Activated gamma-delta T cell treated with Interleukin-2 at 50 U/mL for 16 hours (primary cell): ENCODE data around the gene SRBD1.

Experiments used
- DNase-seq: peaks from one replicate; pipeline ENCODE4 v3.0.0-alpha.2; 2020

Gene SRBD1

GRCh38 chr2:45543257-45543656, 67.8 kb downstream of the SRBD1 start:
- DNase-seq, result no peak

GRCh38 chr2:45542013-45542412, 69.1 kb downstream of the SRBD1 start:
- DNase-seq, result no peak

- DNase-seq, result no peak
Measured at GRCh38 chr2:45541450-45541849, 69.6 kb downstream of the SRBD1 start.

- DNase-seq, result no peak
Measured at GRCh38 chr2:45540942-45541341, 70.1 kb downstream of the SRBD1 start.

DNA sequence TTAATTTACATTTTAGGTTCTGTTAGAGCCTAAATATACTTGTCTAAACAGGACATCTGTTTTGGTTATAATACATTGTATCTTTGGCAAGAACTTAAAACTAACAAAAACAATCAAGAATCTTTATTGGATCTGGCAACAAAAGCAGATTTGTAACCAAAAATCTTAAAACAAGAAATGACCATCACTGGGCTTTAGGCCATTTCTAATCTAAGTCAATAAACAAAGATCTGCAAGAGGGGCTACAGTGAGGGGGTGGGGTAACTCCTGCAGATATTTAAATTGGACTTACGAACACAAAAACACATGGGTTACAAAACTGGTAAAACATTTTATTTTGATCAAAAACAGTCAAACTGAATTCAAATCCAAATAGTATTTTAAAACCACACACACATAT, 77.3 kb downstream of the SRBD1 start:
- no peak for DNase-seq

DNA sequence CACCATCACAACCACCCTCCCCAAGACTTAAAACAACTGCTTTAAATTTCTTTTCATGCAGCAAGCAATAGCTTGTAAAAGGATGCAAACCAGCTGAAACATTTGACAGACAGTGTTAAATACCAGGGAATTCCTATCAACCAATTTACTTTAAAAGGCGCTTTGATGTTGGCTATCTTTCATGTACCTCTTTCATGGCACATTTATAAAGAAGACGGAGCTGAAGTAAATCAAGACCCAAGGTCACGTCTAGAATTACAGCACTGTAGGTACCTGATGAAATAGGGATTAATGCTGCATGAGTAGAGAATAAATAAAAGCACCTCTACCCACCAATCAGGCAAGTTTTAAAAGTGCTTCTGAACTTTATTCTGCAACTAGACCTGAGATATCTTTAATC, 78.9 kb downstream of the SRBD1 start:
- no peak for DNase-seq

DNA sequence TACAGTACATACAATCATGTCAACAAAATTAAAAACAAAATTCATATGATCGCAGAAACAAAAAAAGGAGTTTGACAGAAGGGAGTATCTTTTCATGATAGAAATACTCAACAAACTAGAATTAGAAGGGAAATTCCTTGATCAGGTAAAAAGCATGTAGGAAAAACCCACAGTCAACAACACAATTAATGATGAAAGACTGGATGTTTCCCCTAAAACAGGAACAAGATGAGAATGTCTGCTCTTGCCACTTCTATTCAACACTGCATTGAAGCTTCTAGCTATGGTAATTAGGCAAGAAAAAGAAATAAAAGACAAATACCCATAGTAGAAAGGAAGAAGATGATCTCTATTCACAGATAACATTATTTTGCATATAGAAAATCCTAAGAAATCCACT, 87.1 kb downstream of the SRBD1 start:
- DNase-seq, result no peak

GRCh38 chr2:45518546-45518945, 92.5 kb downstream of the SRBD1 start:
- DNase-seq, result no peak

- DNase-seq, result no peak
Measured at GRCh38 chr2:45510701-45511420, 100.2 kb downstream of the SRBD1 start.

DNA sequence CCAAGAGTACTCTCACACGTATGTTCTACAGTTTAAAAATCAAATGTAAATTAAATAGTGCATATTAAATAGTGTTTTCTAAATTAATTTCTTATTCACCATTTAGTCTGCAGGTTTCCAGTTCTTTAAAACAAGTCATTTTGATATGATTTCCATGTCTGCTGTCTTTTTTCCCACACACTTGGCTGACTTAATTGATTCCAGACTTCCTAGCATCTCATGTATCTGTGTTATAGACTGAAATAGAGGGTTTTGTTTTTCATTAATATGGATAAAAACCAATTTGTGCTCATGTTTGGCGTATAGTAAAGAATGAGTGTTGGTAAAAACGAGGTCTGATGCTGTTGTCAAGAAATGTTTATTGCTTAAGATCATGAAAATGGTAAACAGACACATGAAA, 104.3 kb downstream of the SRBD1 start:
- no peak for DNase-seq

DNA sequence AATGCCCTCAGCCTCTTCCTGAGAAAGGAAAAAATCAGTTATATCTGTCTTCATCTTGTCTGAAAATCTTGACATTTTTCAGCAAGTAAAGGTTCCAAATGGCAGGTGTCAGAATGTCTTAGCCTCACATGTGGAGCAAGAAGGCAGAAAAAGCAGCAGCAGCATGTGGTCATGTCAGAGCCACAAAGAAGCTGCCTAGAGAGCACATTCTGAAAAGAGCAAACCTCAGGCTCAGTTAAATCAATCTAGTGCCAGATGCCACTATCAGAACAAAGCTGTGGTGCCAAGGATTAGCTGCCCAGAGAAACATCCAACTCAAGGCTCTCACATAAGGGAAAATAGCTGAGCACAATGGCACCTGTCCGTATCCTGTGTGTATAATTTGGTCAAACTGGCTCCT, 105.9 kb downstream of the SRBD1 start:
- DNase-seq, result no peak

DNA sequence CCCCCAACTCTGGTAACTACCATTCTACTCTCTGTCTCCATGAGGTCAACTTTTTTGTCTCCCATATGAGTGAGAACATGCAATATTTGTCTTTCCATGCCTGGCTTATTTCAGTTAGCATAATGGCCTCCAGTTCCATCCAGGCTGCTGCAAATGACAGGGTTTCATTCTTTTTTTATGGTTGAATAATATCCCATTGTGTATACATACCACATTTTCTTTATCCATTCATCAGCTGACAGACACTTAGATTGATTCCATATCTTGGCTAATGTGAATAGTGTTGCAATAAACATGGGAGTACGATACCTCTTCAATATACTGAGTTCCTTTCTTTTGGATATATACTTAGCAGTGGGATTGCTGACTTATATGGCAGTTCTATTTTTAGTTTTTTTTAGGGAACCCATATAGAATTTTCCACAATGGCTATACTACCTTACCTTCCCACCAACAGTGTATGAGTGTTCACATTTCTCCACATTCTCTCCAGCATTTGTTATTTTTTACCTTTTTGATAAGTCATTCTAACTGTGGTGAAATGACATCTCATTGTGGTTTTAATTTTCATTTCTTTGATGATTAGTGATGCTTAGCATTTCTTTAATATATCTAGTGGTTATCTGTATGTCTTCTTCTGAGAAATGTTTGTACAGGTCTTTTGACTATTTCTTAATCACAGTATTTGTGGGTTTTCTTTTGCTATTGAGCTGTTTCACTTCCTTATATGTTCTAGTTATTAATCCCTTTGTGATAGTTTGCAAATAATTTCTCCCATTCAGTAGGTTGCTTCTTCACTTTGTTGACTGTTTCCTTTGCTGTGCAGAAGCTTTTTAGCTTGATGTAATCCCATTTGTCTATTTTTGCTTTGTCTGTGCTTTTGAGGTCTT, 112.2 kb downstream of the SRBD1 start:
- no peak for DNase-seq

- no peak for DNase-seq
Measured at GRCh38 chr2:45497355-45497754, 113.7 kb downstream of the SRBD1 start.

GRCh38 chr2:45496869-45497268, 114.2 kb downstream of the SRBD1 start:
- no peak for DNase-seq

GRCh38 chr2:45494978-45495293, 116.1 kb downstream of the SRBD1 start:
- no peak for DNase-seq

GRCh38 chr2:45494275-45494977, 116.6 kb downstream of the SRBD1 start:
- DNase-seq, result no peak

- DNase-seq, result no peak
Measured at GRCh38 chr2:45484965-45485364, 126.1 kb downstream of the SRBD1 start.

GRCh38 chr2:45483997-45484396, 127.1 kb downstream of the SRBD1 start:
- no peak for DNase-seq

DNA sequence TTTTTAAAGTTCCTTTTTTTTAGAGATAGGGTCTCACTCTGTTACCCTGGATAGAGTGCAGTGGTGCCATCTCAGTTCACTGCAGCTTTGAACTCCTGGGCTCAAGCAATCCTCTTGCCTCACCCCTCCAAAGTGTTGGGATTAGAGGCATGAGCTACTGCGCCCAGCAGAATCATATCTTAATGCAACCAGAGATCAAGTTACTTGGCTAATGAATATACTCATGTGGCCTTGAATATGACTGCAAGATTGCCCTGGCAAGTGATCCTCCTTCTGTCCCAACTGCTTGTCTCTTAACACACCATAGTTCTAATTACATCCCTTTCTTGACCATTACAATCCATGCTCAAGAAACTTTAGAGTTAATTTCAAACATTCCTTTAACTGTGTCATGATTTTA, 133.5 kb downstream of the SRBD1 start:
- DNase-seq, result no peak

DNA sequence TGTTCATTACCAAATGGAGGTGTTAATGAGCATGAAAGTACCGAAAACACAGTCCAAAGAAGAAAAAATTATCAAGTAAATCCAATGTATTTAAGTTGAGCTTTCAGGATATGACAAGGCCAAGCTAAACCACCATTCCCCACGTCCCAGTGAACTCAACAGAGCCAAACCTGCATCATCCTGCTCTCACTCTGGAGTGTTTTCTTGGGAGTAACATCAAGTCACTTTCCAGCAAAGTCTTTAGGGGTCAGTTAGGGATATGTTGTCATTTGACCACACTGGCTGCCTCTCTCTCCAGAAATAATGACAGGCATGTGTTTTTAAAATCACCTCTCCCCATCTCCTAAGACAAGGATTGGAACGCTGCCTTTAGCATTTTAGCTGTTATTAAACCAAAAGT, 140.5 kb downstream of the SRBD1 start:
- no peak for DNase-seq

DNA sequence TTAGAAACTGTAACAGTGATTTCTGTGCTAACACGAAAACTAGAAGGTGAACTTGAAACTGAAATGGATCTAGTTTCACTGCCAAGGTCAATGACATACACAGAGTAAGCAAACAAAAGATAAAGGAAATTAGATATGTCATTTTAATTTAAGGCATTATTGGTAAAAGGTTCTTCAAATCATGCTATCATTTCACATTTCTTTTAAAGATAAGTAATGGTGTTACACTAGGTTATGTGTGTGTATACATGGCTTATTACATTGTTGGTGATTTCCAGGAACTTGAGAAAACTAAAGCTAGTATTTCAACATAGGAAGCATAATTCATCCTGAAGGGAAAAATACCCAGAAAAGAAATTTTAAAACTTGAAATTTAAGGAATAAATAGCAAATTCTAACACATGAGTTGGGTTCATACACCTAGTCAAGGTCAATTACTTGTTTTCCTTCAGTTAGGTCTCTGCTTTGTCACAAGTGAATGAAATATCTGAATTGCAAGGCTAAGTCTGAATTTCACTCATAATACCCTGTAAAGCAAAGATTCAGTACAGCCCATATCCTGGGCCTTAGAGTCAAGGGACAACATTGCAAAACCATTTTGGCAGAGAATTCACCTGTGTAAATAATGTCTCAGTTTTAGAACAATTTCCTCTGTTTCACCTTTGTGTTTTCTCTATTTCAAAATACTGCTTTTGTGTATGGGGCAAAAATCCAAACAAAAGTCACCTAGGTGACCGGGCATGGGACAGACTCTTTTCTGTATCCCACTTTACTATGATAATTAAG, 141.6 kb downstream of the SRBD1 start:
- no peak for DNase-seq

DNA sequence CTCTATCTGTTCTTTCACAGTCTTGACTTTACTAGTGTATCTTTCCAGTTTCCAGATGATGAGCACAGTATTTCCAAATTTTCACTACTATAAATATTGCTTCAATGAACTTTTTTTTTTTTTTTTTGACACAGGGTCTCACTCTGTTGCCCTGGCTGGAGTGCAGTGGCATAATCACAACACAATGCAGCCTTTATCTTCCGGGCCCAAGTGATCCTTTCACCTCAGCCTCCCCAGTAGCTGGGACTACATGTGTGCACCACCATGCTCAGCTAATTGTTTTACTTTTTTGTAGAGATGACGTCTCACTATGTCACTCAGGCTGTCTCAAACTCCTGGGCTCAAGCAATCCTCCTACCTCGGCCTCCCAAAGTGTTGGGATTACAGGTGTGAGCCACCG, 142.8 kb downstream of the SRBD1 start:
- no peak for DNase-seq

GRCh38 chr2:45466053-45466452, 145.0 kb downstream of the SRBD1 start:
- no peak for DNase-seq
